Islet of Langerhans (tissue), 1 donor: ENCODE data around the gene NUAK1.

Experiments used
- FAIRE-seq: peaks from one replicate; lab custom pipeline; 2011; peaks lifted over from hg19 to GRCh38; lab: Jason Lieb, UNC

The NUAK1 gene

GRCh38 chr12:106109168-106109910, 29.4 kb downstream of the NUAK1 start:
- no peak for FAIRE-seq

GRCh38 chr12:106108185-106108835, 30.4 kb downstream of the NUAK1 start:
- no peak for FAIRE-seq

GRCh38 chr12:106107566-106107965, 31.2 kb downstream of the NUAK1 start:
- FAIRE-seq: no peak

GRCh38 chr12:106106892-106107291, 31.9 kb downstream of the NUAK1 start:
- FAIRE-seq: no peak

GRCh38 chr12:106106061-106106566, 32.6 kb downstream of the NUAK1 start:
- peak; percentile 58 for FAIRE-seq

GRCh38 chr12:106101803-106102202, 37.0 kb downstream of the NUAK1 start:
- no peak for FAIRE-seq

GRCh38 chr12:106098691-106099200, 40.0 kb downstream of the NUAK1 start:
- FAIRE-seq: no peak

- FAIRE-seq: no peak
Measured at GRCh38 chr12:106097011-106097410, 41.7 kb downstream of the NUAK1 start.

GRCh38 chr12:106096376-106096775, 42.4 kb downstream of the NUAK1 start:
- FAIRE-seq: no peak

GRCh38 chr12:106094304-106094703, 44.5 kb downstream of the NUAK1 start:
- no peak for FAIRE-seq

- FAIRE-seq: no peak
Measured at GRCh38 chr12:106093246-106093645, 45.5 kb downstream of the NUAK1 start.

- FAIRE-seq: no peak
Measured at GRCh38 chr12:106091446-106091820, 47.3 kb downstream of the NUAK1 start.

GRCh38 chr12:106090591-106091445, 47.9 kb downstream of the NUAK1 start:
- FAIRE-seq: no peak

- FAIRE-seq: no peak
Measured at GRCh38 chr12:106089935-106090334, 48.8 kb downstream of the NUAK1 start.

GRCh38 chr12:106088811-106089485, 49.8 kb downstream of the NUAK1 start:
- no peak for FAIRE-seq

- no peak for FAIRE-seq
Measured at GRCh38 chr12:106088246-106088808, 50.4 kb downstream of the NUAK1 start.

- no peak for FAIRE-seq
Measured at GRCh38 chr12:106086696-106087095, 52.1 kb downstream of the NUAK1 start.

- no peak for FAIRE-seq
Measured at GRCh38 chr12:106085213-106085612, 53.5 kb downstream of the NUAK1 start.

- FAIRE-seq: no peak
Measured at GRCh38 chr12:106084759-106085158, 54.0 kb downstream of the NUAK1 start.

- no peak for FAIRE-seq
Measured at GRCh38 chr12:106084014-106084671, 54.6 kb downstream of the NUAK1 start.
